ENCODE results near the gene MOB4. TPM values are rescaled to one million over a fixed set of nuclear protein-coding genes. Genes with fewer than 3 reads are reported as not detected.

Gene MOB4
- total RNA-seq, 1 donor = 44.5 TPM

- peak overlapping the region; percentile 95 for H3K4me3 ChIP-seq (ENCODE audit: low read depth, low read length)
- no peak for DNase-seq (ENCODE audit: low read depth)
- no peak for TF ChIP-seq CTCF (IDR thresholded peaks at IDR 0.05; ENCODE audit: insufficient read depth, low read depth, low read length)
Measured at GRCh38 chr2:197514754-197515153, 1.1 kb upstream of the MOB4 start.

GRCh38 chr2:197515315-197515738, 539 bp upstream of the MOB4 start:
- TF ChIP-seq CTCF (IDR thresholded peaks at IDR 0.05; ENCODE audit: insufficient read depth, low read depth, low read length) = no peak
- peak; percentile 47 for DNase-seq (ENCODE audit: low read depth)
- peak overlapping the region; percentile 95 for H3K4me3 ChIP-seq (ENCODE audit: low read depth, low read length)

- TF ChIP-seq CTCF (IDR thresholded peaks at IDR 0.05; ENCODE audit: insufficient read depth, low read depth, low read length) = no peak
- DNase-seq (ENCODE audit: low read depth) = peak; percentile 44
Measured at GRCh38 chr2:197516393-197516761, 511 bp downstream of the MOB4 start.

GRCh38 chr2:197517150-197517549, 1.3 kb downstream of the MOB4 start:
- no peak for DNase-seq (ENCODE audit: low read depth)
- peak overlapping the region; percentile 95 for H3K4me3 ChIP-seq (ENCODE audit: low read depth, low read length)
- no peak for TF ChIP-seq CTCF (IDR thresholded peaks at IDR 0.05; ENCODE audit: insufficient read depth, low read depth, low read length)

More at GRCh38 chr2:197516393-197516761, 511 bp downstream of the MOB4 start:
- H3K4me3 ChIP-seq (ENCODE audit: low read depth, low read length) = peak overlapping the region; percentile 95

- no peak for TF ChIP-seq CTCF (IDR thresholded peaks at IDR 0.05; ENCODE audit: insufficient read depth, low read depth, low read length)
- peak; percentile 23 for DNase-seq (ENCODE audit: low read depth)
- H3K4me3 ChIP-seq (ENCODE audit: low read depth, low read length) = no peak overlapping the region
Measured at GRCh38 chr2:197538412-197538811, 22.5 kb downstream of the MOB4 start.

GRCh38 chr2:197539734-197540133, 23.9 kb downstream of the MOB4 start:
- no peak for DNase-seq (ENCODE audit: low read depth)
- no peak for TF ChIP-seq CTCF (IDR thresholded peaks at IDR 0.05; ENCODE audit: insufficient read depth, low read depth, low read length)

GRCh38 chr2:197543206-197543605, 27.3 kb downstream of the MOB4 start:
- no peak for TF ChIP-seq CTCF (IDR thresholded peaks at IDR 0.05; ENCODE audit: insufficient read depth, low read depth, low read length)
- no peak overlapping the region for H3K4me3 ChIP-seq (ENCODE audit: low read depth, low read length)

More at GRCh38 chr2:197539734-197540133, 23.9 kb downstream of the MOB4 start:
- no peak overlapping the region for H3K4me3 ChIP-seq (ENCODE audit: low read depth, low read length)

More at GRCh38 chr2:197543206-197543605, 27.3 kb downstream of the MOB4 start:
- no peak for DNase-seq (ENCODE audit: low read depth)
